ENCODE data around the gene ARHGAP26.
A peak's percentile ranks its signal among the peaks of the same experiment; 100 is the strongest.

The ARHGAP26 gene

GRCh38 chr5:143041972-143042770, 272.0 kb downstream of the ARHGAP26 start:
- H3K4me3 ChIP-seq (ENCODE audit: insufficient read depth in 1 of 2, low read depth in 1 of 2, low read length in 2 of 2): no peak overlapping the region
- 89% methylated on average over 6 of the region's 6 CpGs for WGBS
- H2BK5ac ChIP-seq (ENCODE audit: low read depth, low read length, poor library complexity, severe bottlenecking): no peak overlapping the region
- no peak for DNase-seq
- H3K9me3 ChIP-seq (ENCODE audit: control insufficient read depth, low read length): no peaks in the 10 kb centered on the region
- H3K4ac ChIP-seq (ENCODE audit: low read depth in 1 of 2, low read length in 2 of 2): no peak overlapping the region
- no peak overlapping the region for H2BK15ac ChIP-seq (ENCODE audit: low read depth, poor library complexity, severe bottlenecking)
- H3K14ac ChIP-seq (ENCODE audit: low read length in 2 of 2): no peak overlapping the region
- H3K79me1 ChIP-seq (replicated peaks; ENCODE audit: low read length, poor library complexity, severe bottlenecking): no peaks in the 10 kb centered on the region
- no peak overlapping the region for H4K8ac ChIP-seq (ENCODE audit: low read length)
- H2AFZ ChIP-seq (ENCODE audit: low read depth, low read length): no peak overlapping the region
- no peak overlapping the region for H2BK12ac ChIP-seq (ENCODE audit: low read length in 2 of 2)
- H3K9ac ChIP-seq (ENCODE audit: low read length): peak overlapping the region; percentile 28
- no peak overlapping the region for H3K18ac ChIP-seq (ENCODE audit: low read depth in 1 of 2, low read length in 2 of 2)
- peak overlapping the region; percentile 44 for H2AK5ac ChIP-seq (ENCODE audit: low read length, severe bottlenecking)
- H3K27ac ChIP-seq (ENCODE audit: low read length, poor library complexity, severe bottlenecking): no peak overlapping the region
- peaks cover 2% of the 10 kb centered on the region for H3K4me1 ChIP-seq (ENCODE audit: control insufficient read depth, insufficient read depth, low read depth, low read length)
- no peak overlapping the region for H2BK120ac ChIP-seq (ENCODE audit: low read depth, low read length)
- no peak overlapping the region for H3K4me2 ChIP-seq (ENCODE audit: low read length, poor library complexity, severe bottlenecking)
- peaks cover 0 to 6% of the 10 kb centered on the region in 2 experiments for H3K27me3 ChIP-seq (ENCODE audit: control insufficient read depth in 1 of 2, insufficient read depth in 1 of 2, low read length in 2 of 2)
- H3K36me3 ChIP-seq (ENCODE audit: control insufficient read depth in 1 of 2, insufficient read depth in 2 of 2, low read depth in 1 of 2, low read length in 2 of 2): peaks cover 0 to 3% of the 10 kb centered on the region in 2 experiments
- no peak overlapping the region for H4K91ac ChIP-seq (ENCODE audit: low read length)
- H3K23ac ChIP-seq (ENCODE audit: low read length in 2 of 2): no peak overlapping the region

- H3K9me3 ChIP-seq (ENCODE audit: control insufficient read depth, low read length): no peaks in the 10 kb centered on the region
- 93% methylated on average over 3 of the region's 4 CpGs for WGBS
- H2BK5ac ChIP-seq (ENCODE audit: low read depth, low read length, poor library complexity, severe bottlenecking): no peak overlapping the region
Measured at GRCh38 chr5:143044265-143044664, 274.1 kb downstream of the ARHGAP26 start.

GRCh38 chr5:143045062-143045461, 274.9 kb downstream of the ARHGAP26 start:
- Histone ChIP-seq H3K9ac (ENCODE audit: low read length) (no peak overlapping the region), H2AK5ac (ENCODE audit: low read length, severe bottlenecking) (no peak overlapping the region), H3K4ac (ENCODE audit: low read depth in 1 of 2, low read length in 2 of 2) (no peak overlapping the region), H4K91ac (ENCODE audit: low read length) (no peak overlapping the region), H4K8ac (ENCODE audit: low read length) (no peak overlapping the region), H3K14ac (ENCODE audit: low read length in 2 of 2) (no peak overlapping the region), H3K27ac (ENCODE audit: low read length, poor library complexity, severe bottlenecking) (no peak overlapping the region), H3K9me3 (ENCODE audit: control insufficient read depth, low read length) (no peaks in the 10 kb centered on the region), H2BK12ac (ENCODE audit: low read length in 2 of 2) (no peak overlapping the region), H3K27me3 (ENCODE audit: control insufficient read depth in 1 of 2, insufficient read depth in 1 of 2, low read length in 2 of 2) (no peaks in the 10 kb centered on the region), H3K36me3 (ENCODE audit: control insufficient read depth in 1 of 2, insufficient read depth in 2 of 2, low read depth in 1 of 2, low read length in 2 of 2) (peaks cover 0 to 3% of the 10 kb centered on the region in 2 experiments), H2BK15ac (ENCODE audit: low read depth, poor library complexity, severe bottlenecking) (no peak overlapping the region), H2AFZ (ENCODE audit: low read depth, low read length) (no peak overlapping the region), H3K4me1 (ENCODE audit: control insufficient read depth, insufficient read depth, low read depth, low read length) (peaks cover 2% of the 10 kb centered on the region), H3K18ac (ENCODE audit: low read depth in 1 of 2, low read length in 2 of 2) (no peak overlapping the region), H2BK5ac (ENCODE audit: low read depth, low read length, poor library complexity, severe bottlenecking) (no peak overlapping the region), H2BK120ac (ENCODE audit: low read depth, low read length) (no peak overlapping the region), H3K4me3 (ENCODE audit: insufficient read depth in 1 of 2, low read depth in 1 of 2, low read length in 2 of 2) (no peak overlapping the region), H3K4me2 (ENCODE audit: low read length, poor library complexity, severe bottlenecking) (no peak overlapping the region), H3K23ac (ENCODE audit: low read length in 2 of 2) (no peak overlapping the region), H3K79me1 (replicated peaks; ENCODE audit: low read length, poor library complexity, severe bottlenecking) (peaks cover 3% of the 10 kb centered on the region)
- no peak for DNase-seq
- 95% methylated on average over 3 of the region's 3 CpGs for WGBS

More at GRCh38 chr5:143044265-143044664, 274.1 kb downstream of the ARHGAP26 start:
- no peak overlapping the region for H4K8ac ChIP-seq (ENCODE audit: low read length)
- no peak overlapping the region for H3K23ac ChIP-seq (ENCODE audit: low read length in 2 of 2)
- no peak for DNase-seq
- H3K36me3 ChIP-seq (ENCODE audit: control insufficient read depth in 1 of 2, insufficient read depth in 2 of 2, low read depth in 1 of 2, low read length in 2 of 2): peaks cover 0 to 3% of the 10 kb centered on the region in 2 experiments
- H2BK12ac ChIP-seq (ENCODE audit: low read length in 2 of 2): no peak overlapping the region
- no peak overlapping the region for H3K9ac ChIP-seq (ENCODE audit: low read length)
- no peak overlapping the region for H3K4me3 ChIP-seq (ENCODE audit: insufficient read depth in 1 of 2, low read depth in 1 of 2, low read length in 2 of 2)
- H2BK120ac ChIP-seq (ENCODE audit: low read depth, low read length): no peak overlapping the region
- H2AFZ ChIP-seq (ENCODE audit: low read depth, low read length): no peak overlapping the region
- no peak overlapping the region for H2BK15ac ChIP-seq (ENCODE audit: low read depth, poor library complexity, severe bottlenecking)
- H2AK5ac ChIP-seq (ENCODE audit: low read length, severe bottlenecking): no peak overlapping the region
- no peak overlapping the region for H4K91ac ChIP-seq (ENCODE audit: low read length)
- H3K4me1 ChIP-seq (ENCODE audit: control insufficient read depth, insufficient read depth, low read depth, low read length): peaks cover 2% of the 10 kb centered on the region
- no peaks in the 10 kb centered on the region for H3K79me1 ChIP-seq (replicated peaks; ENCODE audit: low read length, poor library complexity, severe bottlenecking)
- no peak overlapping the region for H3K4ac ChIP-seq (ENCODE audit: low read depth in 1 of 2, low read length in 2 of 2)
- H3K4me2 ChIP-seq (ENCODE audit: low read length, poor library complexity, severe bottlenecking): no peak overlapping the region
- no peak overlapping the region for H3K14ac ChIP-seq (ENCODE audit: low read length in 2 of 2)
- no peaks in the 10 kb centered on the region for H3K27me3 ChIP-seq (ENCODE audit: control insufficient read depth in 1 of 2, insufficient read depth in 1 of 2, low read length in 2 of 2)
- H3K18ac ChIP-seq (ENCODE audit: low read depth in 1 of 2, low read length in 2 of 2): no peak overlapping the region
- H3K27ac ChIP-seq (ENCODE audit: low read length, poor library complexity, severe bottlenecking): no peak overlapping the region

- no peak overlapping the region for H3K23ac ChIP-seq (ENCODE audit: low read length in 2 of 2)
- H3K4me3 ChIP-seq (ENCODE audit: insufficient read depth in 1 of 2, low read depth in 1 of 2, low read length in 2 of 2): no peak overlapping the region
- no peak overlapping the region for H3K9ac ChIP-seq (ENCODE audit: low read length)
- H3K4me1 ChIP-seq (ENCODE audit: control insufficient read depth, insufficient read depth, low read depth, low read length): peaks cover 2% of the 10 kb centered on the region
- no peak overlapping the region for H2BK15ac ChIP-seq (ENCODE audit: low read depth, poor library complexity, severe bottlenecking)
- no peak overlapping the region for H4K8ac ChIP-seq (ENCODE audit: low read length)
- H3K9me3 ChIP-seq (ENCODE audit: control insufficient read depth, low read length): no peaks in the 10 kb centered on the region
- H2BK5ac ChIP-seq (ENCODE audit: low read depth, low read length, poor library complexity, severe bottlenecking): no peak overlapping the region
- H2AFZ ChIP-seq (ENCODE audit: low read depth, low read length): no peak overlapping the region
- no peak for DNase-seq
- H2AK5ac ChIP-seq (ENCODE audit: low read length, severe bottlenecking): no peak overlapping the region
- no peak overlapping the region for H3K4ac ChIP-seq (ENCODE audit: low read depth in 1 of 2, low read length in 2 of 2)
- peaks cover 0 to 3% of the 10 kb centered on the region in 2 experiments for H3K36me3 ChIP-seq (ENCODE audit: control insufficient read depth in 1 of 2, insufficient read depth in 2 of 2, low read depth in 1 of 2, low read length in 2 of 2)
- H4K91ac ChIP-seq (ENCODE audit: low read length): no peak overlapping the region
- H3K79me1 ChIP-seq (replicated peaks; ENCODE audit: low read length, poor library complexity, severe bottlenecking): peaks cover 3% of the 10 kb centered on the region
- WGBS: 100% methylated on average over 1 of the region's 1 CpG
- H2BK12ac ChIP-seq (ENCODE audit: low read length in 2 of 2): no peak overlapping the region
- no peak overlapping the region for H2BK120ac ChIP-seq (ENCODE audit: low read depth, low read length)
- no peak overlapping the region for H3K4me2 ChIP-seq (ENCODE audit: low read length, poor library complexity, severe bottlenecking)
- H3K14ac ChIP-seq (ENCODE audit: low read length in 2 of 2): no peak overlapping the region
- H3K27me3 ChIP-seq (ENCODE audit: control insufficient read depth in 1 of 2, insufficient read depth in 1 of 2, low read length in 2 of 2): no peaks in the 10 kb centered on the region
- H3K18ac ChIP-seq (ENCODE audit: low read depth in 1 of 2, low read length in 2 of 2): no peak overlapping the region
- H3K27ac ChIP-seq (ENCODE audit: low read length, poor library complexity, severe bottlenecking): no peak overlapping the region
Measured at GRCh38 chr5:143046314-143046713, 276.1 kb downstream of the ARHGAP26 start.
